ELF-1 (cell line): Measurements from ENCODE around the gene HLA-DQB1.
"Not testable (repeated sequence)": the region's sequence is repeated elsewhere in the genome, so short reads cannot be mapped to it uniquely, and the experiment has no call there.

Source experiments
- DNase-seq: peaks from one replicate; pipeline ENCODE4 v3.0.0-alpha.2; 2016; ENCODE audit warnings: low read depth, low spot score

Gene HLA-DQB1

GRCh38 chr6:32662836-32663235, 3.6 kb downstream of the HLA-DQB1 start:
- DNase-seq = no peak

GRCh38 chr6:32662099-32662498, 4.4 kb downstream of the HLA-DQB1 start:
- DNase-seq = no peak

GRCh38 chr6:32659856-32660595, 6.4 kb downstream of the HLA-DQB1 start:
- no peak for DNase-seq

GRCh38 chr6:32658268-32658897, 8.1 kb downstream of the HLA-DQB1 start:
- DNase-seq = no peak

- not testable (repeated sequence) for DNase-seq
These were observed 8.6 kb downstream of the HLA-DQB1 start for GRCh38 chr6:32657819-32658218.

GRCh38 chr6:32657329-32657728, 9.1 kb downstream of the HLA-DQB1 start:
- not testable (repeated sequence) for DNase-seq

- no peak for DNase-seq
These were observed 11.2 kb downstream of the HLA-DQB1 start for GRCh38 chr6:32655203-32655710.

- DNase-seq = no peak
These were observed 21.3 kb downstream of the HLA-DQB1 start for GRCh38 chr6:32645047-32645703.

GRCh38 chr6:32643904-32644303, 22.6 kb downstream of the HLA-DQB1 start:
- DNase-seq = no peak

GRCh38 chr6:32642720-32643106, 23.7 kb downstream of the HLA-DQB1 start:
- no peak for DNase-seq

GRCh38 chr6:32641785-32642719, 24.4 kb downstream of the HLA-DQB1 start:
- not testable (repeated sequence) for DNase-seq

- no peak for DNase-seq
These were observed 25.3 kb downstream of the HLA-DQB1 start for GRCh38 chr6:32641122-32641521.

GRCh38 chr6:32639440-32640394, 26.7 kb downstream of the HLA-DQB1 start:
- no peak for DNase-seq

GRCh38 chr6:32638532-32639219, 27.8 kb downstream of the HLA-DQB1 start:
- no peak for DNase-seq

GRCh38 chr6:32637883-32638282, 28.6 kb downstream of the HLA-DQB1 start:
- no peak for DNase-seq

- no peak for DNase-seq
These were observed 29.1 kb downstream of the HLA-DQB1 start, which contains the start of gene HLA-DQA1 for GRCh38 chr6:32637219-32637880. TSS of gene HLA-DQA1 (plus strand) at chr6:32637406. CDS start at chr6:32637459, 53 bp downstream.

GRCh38 chr6:32635526-32636123, 30.8 kb downstream of the HLA-DQB1 start:
- DNase-seq = no peak

GRCh38 chr6:32629793-32630192, 36.7 kb downstream of the HLA-DQB1 start:
- DNase-seq = not testable (repeated sequence)

- no peak for DNase-seq
These were observed 38.6 kb downstream of the HLA-DQB1 start for GRCh38 chr6:32627831-32628230.
